Natural killer cell (primary cell): Measurements from ENCODE around the gene CCL19. TPM values are rescaled to one million over a fixed set of nuclear protein-coding genes. Genes with fewer than 3 reads are reported as not detected.
A peak's percentile ranks its signal among the peaks of the same experiment; 100 is the strongest.

ENCODE experiments used
- ATAC-seq, 3 donors: fragments of 150-1000 bp in 2 of 3; fragments of 200-7000 bp in 1 of 3; cut with Tn5 transposase; 1 replicate in 1 of 3; 2 replicates in 2 of 3; pipeline ENCODE4 v1.10.0; 2021; ENCODE audit warnings: mild to moderate bottlenecking in 2 of 3, moderate library complexity in 2 of 3
- DNase-seq, 2 donors: peaks; one replicate each; pipeline versions ENCODE4 v3.0.0 to v3.0.0-alpha.2; 2013 to 2021; ENCODE audit warnings: mixed read lengths in 1 of 2
- H3K27ac ChIP-seq: one replicate; pipeline ENCODE4 v1.5.1; 2013; ENCODE audit warnings: mild to moderate bottlenecking, low read length
- H3K27me3 ChIP-seq: one replicate; pipeline ENCODE4 v1.6.1; 2013; ENCODE audit warnings: low read length; ENCODE audit not compliant: control insufficient read depth, insufficient read depth
- H3K36me3 ChIP-seq: one replicate; pipeline ENCODE4 v1.6.1; 2013; ENCODE audit warnings: low read length; ENCODE audit not compliant: control insufficient read depth, insufficient read depth
- H3K4me1 ChIP-seq: one replicate; pipeline ENCODE4 v1.6.1; 2013; ENCODE audit warnings: low read length; ENCODE audit not compliant: control insufficient read depth, insufficient read depth
- H3K4me3 ChIP-seq: one replicate; pipeline ENCODE4 v1.5.1; 2013; ENCODE audit warnings: low read length
- H3K9me3 ChIP-seq: one replicate; pipeline ENCODE4 v1.6.1; 2013; ENCODE audit warnings: low read length; ENCODE audit not compliant: control insufficient read depth, insufficient read depth
- H3K27ac Mint-ChIP-seq, 2 donors: one replicate each; pipeline ENCODE4 v1.8.0; 2022; ENCODE audit warnings: mild to moderate bottlenecking in 2 of 2, mixed read lengths in 2 of 2, moderate library complexity in 1 of 2
- H3K27me3 Mint-ChIP-seq, 2 donors: one replicate each; pipeline ENCODE4 v1.8.0; 2022; ENCODE audit warnings: low read depth in 2 of 2, mixed read lengths in 2 of 2
- H3K36me3 Mint-ChIP-seq: one replicate; pipeline ENCODE4 v1.8.0; 2022; ENCODE audit warnings: mixed read lengths
- H3K4me1 Mint-ChIP-seq, 2 donors: one replicate each; pipeline ENCODE4 v1.8.0; 2022; ENCODE audit warnings: mixed read lengths in 2 of 2
- H3K4me3 Mint-ChIP-seq: one replicate; pipeline ENCODE4 v1.8.0; 2022; ENCODE audit warnings: mild to moderate bottlenecking, moderate library complexity, mixed read lengths
- H3K9me3 Mint-ChIP-seq, 2 donors: one replicate each; pipeline ENCODE4 v1.8.0; 2022; ENCODE audit warnings: mixed read lengths in 2 of 2
- whole genome bisulfite sequencing: methylation state at CpG from one replicate; pipeline ENCODE4 v1.1.7; 2013; ENCODE audit warnings: missing lambda C conversion rate; ENCODE audit not compliant: insufficient coverage; 5-methylcytosine and 5-hydroxymethylcytosine counted together
- intact Hi-C: fragments of 100-400 bp; cut with micrococcal nuclease; formaldehyde crosslinking; loops from one replicate; pipeline ENCODE4 v1.14.2; 2022
- total RNA-seq, 4 donors: library from RNA; stranded (reverse); fragments of 120-200 nt in 1 of 4; gene quantifications; one replicate each; pipeline versions ENCODE4 v1.2.3 to v1.2.4, GENCODE V29; 2013 to 2022
- TF ChIP-seq, protein P1 (sequence below): fragments of 200-600 bp; IDR thresholded peaks from one replicate; pipeline ENCODE4 v1.8.0; 2022; ENCODE audit warnings: antibody characterized with exemption

The CCL19 gene
- total RNA-seq, 3 donors from 2014 or later (not counting 1 experiment from before 2014, with no cell fraction given) = not detected

- intact Hi-C loops = no loop called here
Observed at GRCh38 chr9:34654323-34655051, 36.6 kb downstream of the CCL19 start.

DNA sequence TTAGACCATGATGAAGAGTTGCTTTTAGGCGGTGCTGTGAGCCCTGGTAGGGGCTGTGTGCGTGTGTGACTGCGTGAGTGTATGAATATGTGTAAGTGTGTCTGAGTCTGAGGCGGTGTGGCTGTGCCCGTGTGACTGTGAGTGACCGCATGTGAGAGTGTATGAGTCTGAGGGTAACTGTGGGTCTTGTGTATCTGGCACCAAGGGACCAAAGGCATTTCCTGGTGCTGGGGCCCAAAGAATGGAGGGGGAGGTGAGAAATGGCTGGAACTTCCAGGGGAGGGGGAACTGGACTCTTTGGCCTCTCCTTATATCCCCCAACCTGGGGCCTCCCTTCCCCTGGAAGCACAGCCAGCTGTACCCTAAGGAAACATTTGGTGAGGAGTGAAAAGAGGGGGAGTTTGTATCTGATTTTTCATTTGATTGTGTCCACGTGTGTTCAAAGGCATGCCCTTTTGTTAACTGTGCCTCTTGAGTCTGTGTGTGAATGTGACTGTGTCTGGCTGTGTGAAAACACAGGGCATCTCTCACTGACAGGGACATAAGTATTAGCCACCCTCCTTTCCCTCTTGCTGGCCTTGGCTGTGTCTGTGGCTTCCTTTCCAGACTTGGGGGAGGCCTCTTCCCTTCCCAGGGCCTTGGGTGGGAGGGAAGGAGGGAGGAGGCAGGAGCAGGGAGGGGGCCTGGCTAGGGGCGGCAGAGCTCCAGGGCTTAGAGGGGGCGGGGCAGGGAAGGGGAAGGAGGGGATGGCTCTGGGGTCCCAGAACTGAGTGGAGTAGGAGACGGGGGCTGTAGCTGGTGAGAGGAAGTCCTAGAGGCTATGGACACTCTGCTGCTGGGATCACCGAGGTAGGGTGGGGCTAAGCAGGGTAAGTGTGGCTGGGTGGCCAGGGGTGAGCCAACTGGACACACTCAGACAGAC lies 37.7 kb downstream of the CCL19 start:
- no peaks in the 10 kb centered on the region for H3K27me3 ChIP-seq
- 68% methylated on average over 11 of the region's 11 CpGs for WGBS
- peaks cover 16% of the 10 kb centered on the region for H3K4me1 ChIP-seq
- peaks cover 21% of the 10 kb centered on the region for H3K36me3 ChIP-seq
- H3K27ac ChIP-seq = no peak overlapping the region
- intact Hi-C loops = no loop called here
- no peak overlapping the region for H3K4me3 ChIP-seq
- H3K9me3 ChIP-seq = no peaks in the 10 kb centered on the region
- H3K4me3 Mint-ChIP-seq = no peak overlapping the region
- H3K27ac Mint-ChIP-seq = peak overlapping the region in 1 of 2 donors; percentile 83
- no peaks in the 10 kb centered on the region for H3K9me3 Mint-ChIP-seq
- no peaks in the 10 kb centered on the region for H3K27me3 Mint-ChIP-seq
- H3K36me3 Mint-ChIP-seq = no peaks in the 10 kb centered on the region
- no peak for DNase-seq
- TF ChIP-seq, protein P1, sequence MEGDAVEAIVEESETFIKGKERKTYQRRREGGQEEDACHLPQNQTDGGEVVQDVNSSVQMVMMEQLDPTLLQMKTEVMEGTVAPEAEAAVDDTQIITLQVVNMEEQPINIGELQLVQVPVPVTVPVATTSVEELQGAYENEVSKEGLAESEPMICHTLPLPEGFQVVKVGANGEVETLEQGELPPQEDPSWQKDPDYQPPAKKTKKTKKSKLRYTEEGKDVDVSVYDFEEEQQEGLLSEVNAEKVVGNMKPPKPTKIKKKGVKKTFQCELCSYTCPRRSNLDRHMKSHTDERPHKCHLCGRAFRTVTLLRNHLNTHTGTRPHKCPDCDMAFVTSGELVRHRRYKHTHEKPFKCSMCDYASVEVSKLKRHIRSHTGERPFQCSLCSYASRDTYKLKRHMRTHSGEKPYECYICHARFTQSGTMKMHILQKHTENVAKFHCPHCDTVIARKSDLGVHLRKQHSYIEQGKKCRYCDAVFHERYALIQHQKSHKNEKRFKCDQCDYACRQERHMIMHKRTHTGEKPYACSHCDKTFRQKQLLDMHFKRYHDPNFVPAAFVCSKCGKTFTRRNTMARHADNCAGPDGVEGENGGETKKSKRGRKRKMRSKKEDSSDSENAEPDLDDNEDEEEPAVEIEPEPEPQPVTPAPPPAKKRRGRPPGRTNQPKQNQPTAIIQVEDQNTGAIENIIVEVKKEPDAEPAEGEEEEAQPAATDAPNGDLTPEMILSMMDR = no peak
- peak in 1 of 3 donors; percentile 33 for ATAC-seq
- peaks cover 23 to 25% of the 10 kb centered on the region in 2 donors for H3K4me1 Mint-ChIP-seq

More at GRCh38 chr9:34654323-34655051, 36.6 kb downstream of the CCL19 start:
- 81% methylated on average over 11 of the region's 11 CpGs for WGBS
- H3K9me3 ChIP-seq = no peaks in the 10 kb centered on the region
- peaks cover 12% of the 10 kb centered on the region for H3K4me1 ChIP-seq
- no peaks in the 10 kb centered on the region for H3K9me3 Mint-ChIP-seq
- H3K27me3 Mint-ChIP-seq = no peaks in the 10 kb centered on the region
- peaks cover 18 to 21% of the 10 kb centered on the region in 2 donors for H3K4me1 Mint-ChIP-seq
- H3K4me3 Mint-ChIP-seq = no peak overlapping the region
- no peak overlapping the region for H3K4me3 ChIP-seq
- no peak overlapping the region for H3K27ac ChIP-seq
- TF ChIP-seq, protein P1 = no peak
- no peaks in the 10 kb centered on the region for H3K27me3 ChIP-seq
- DNase-seq (no peak), ATAC-seq (no peak)
- peaks cover 11% of the 10 kb centered on the region for H3K36me3 ChIP-seq
- H3K27ac Mint-ChIP-seq = no peak overlapping the region
- no peaks in the 10 kb centered on the region for H3K36me3 Mint-ChIP-seq

DNA sequence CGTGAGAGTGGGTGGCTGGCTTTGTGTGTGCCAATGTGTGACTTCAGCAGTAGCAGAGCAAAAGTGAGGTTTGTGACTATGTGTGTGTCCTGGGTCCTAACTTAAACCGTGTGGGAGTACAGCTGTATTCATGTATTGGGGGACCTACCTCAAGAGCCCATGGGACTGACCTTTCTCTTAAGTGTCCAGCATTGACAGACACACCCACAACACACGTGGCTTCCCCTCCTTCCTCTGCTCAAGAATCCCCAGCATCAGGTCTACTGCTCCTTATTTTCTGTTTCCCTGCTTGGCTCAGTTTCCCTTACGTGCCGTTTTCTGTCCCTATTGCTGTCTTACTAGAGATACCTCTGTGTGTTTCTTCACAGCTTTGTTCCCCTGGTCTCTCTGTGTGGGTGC lies 38.5 kb downstream of the CCL19 start:
- Histone ChIP-seq H3K4me3 (no peak overlapping the region), H3K27ac (no peak overlapping the region), H3K4me1 (peaks cover 24% of the 10 kb centered on the region), H3K27me3 (no peaks in the 10 kb centered on the region), H3K9me3 (no peaks in the 10 kb centered on the region), H3K36me3 (peaks cover 25% of the 10 kb centered on the region)
- Mint-ChIP-seq H3K9me3 (no peaks in the 10 kb centered on the region), H3K36me3 (no peaks in the 10 kb centered on the region), H3K4me1 (peaks cover 31 to 33% of the 10 kb centered on the region in 2 donors), H3K27ac (peak overlapping the region in 1 of 2 donors; percentile 83), H3K4me3 (no peak overlapping the region), H3K27me3 (no peaks in the 10 kb centered on the region)
- intact Hi-C loops = no loop called here
- TF ChIP-seq, protein P1 = no peak
- DNase-seq = no peak
- 64% methylated on average over 5 of the region's 5 CpGs for WGBS
- no peak for ATAC-seq
